Ascending aorta (tissue), 2 donors: Measurements from ENCODE around the gene HES5. TPM values are rescaled to one million over a fixed set of nuclear protein-coding genes. Genes with fewer than 3 reads are reported as not detected.

ENCODE experiments used
- DNase-seq, 2 donors: peaks; one replicate each; pipeline ENCODE4 v3.0.0-alpha.2; 2019; ENCODE audit warnings: low spot score in 2 of 2
- H3K27ac ChIP-seq, 2 donors: fragments of 200-600 bp; sonication (generic); one replicate each; pipeline ENCODE4 v1.5.1; 2016 to 2017; ENCODE audit warnings: mild to moderate bottlenecking in 1 of 2
- H3K27me3 ChIP-seq: fragments of 200-600 bp; sonication (generic); one replicate; pipeline ENCODE4 v1.5.1; 2017
- H3K36me3 ChIP-seq, 2 donors: fragments of 200-600 bp; sonication (generic); one replicate each; pipeline ENCODE4 v1.5.1; 2016
- H3K4me1 ChIP-seq, 2 donors: fragments of 200-600 bp; sonication (generic); one replicate each; pipeline ENCODE4 v1.5.1; 2016 to 2017; ENCODE audit warnings: mild to moderate bottlenecking in 1 of 2
- H3K4me3 ChIP-seq, 2 donors: fragments of 200-600 bp; sonication (generic); one replicate each; pipeline ENCODE4 v1.5.1; 2016 to 2017; ENCODE audit warnings: mild to moderate bottlenecking in 1 of 2
- H3K9me3 ChIP-seq, 2 donors: fragments of 200-600 bp; sonication (generic); one replicate each; pipeline ENCODE4 v1.5.1; 2016
- intact Hi-C: fragments of 100-400 bp; cut with DNase I; formaldehyde crosslinking; loops from one replicate; pipeline ENCODE4 v1.15.1; 2023
- total RNA-seq: library from RNA; depleted of rRNA; stranded (reverse); fragments of >200 nt; gene quantifications from one replicate; pipeline ENCODE4 v1.1.0, GENCODE V29; 2016
- TF ChIP-seq, protein P1 (sequence below), 3 experiments: fragments of 200-600 bp in 2 of 3; fragments of 450-650 bp in 1 of 3; sonication (generic) in 2 of 3; IDR thresholded peaks; one replicate each; pipeline ENCODE4 v1.5.1; 2016 to 2019; ENCODE audit warnings: antibody characterized with exemption in 3 of 3, mild to moderate bottlenecking in 1 of 3, moderate library complexity in 1 of 3

Gene HES5
- total RNA-seq, 1 donor from 2014 or later, result not detected

- peaks cover 30% of the 10 kb centered on the region in 2 donors for H3K36me3 ChIP-seq
- DNase-seq, result no peak
- H3K4me1 ChIP-seq, result no peaks in the 10 kb centered on the region
- TF ChIP-seq, protein P1, sequence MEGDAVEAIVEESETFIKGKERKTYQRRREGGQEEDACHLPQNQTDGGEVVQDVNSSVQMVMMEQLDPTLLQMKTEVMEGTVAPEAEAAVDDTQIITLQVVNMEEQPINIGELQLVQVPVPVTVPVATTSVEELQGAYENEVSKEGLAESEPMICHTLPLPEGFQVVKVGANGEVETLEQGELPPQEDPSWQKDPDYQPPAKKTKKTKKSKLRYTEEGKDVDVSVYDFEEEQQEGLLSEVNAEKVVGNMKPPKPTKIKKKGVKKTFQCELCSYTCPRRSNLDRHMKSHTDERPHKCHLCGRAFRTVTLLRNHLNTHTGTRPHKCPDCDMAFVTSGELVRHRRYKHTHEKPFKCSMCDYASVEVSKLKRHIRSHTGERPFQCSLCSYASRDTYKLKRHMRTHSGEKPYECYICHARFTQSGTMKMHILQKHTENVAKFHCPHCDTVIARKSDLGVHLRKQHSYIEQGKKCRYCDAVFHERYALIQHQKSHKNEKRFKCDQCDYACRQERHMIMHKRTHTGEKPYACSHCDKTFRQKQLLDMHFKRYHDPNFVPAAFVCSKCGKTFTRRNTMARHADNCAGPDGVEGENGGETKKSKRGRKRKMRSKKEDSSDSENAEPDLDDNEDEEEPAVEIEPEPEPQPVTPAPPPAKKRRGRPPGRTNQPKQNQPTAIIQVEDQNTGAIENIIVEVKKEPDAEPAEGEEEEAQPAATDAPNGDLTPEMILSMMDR (IDR thresholded peaks at IDR 0.05), result no peak
- intact Hi-C loops, result no loop called here
- H3K27ac ChIP-seq, result no peak overlapping the region
- H3K4me3 ChIP-seq, result no peak overlapping the region
- H3K27me3 ChIP-seq, result peaks cover 9% of the 10 kb centered on the region
- no peaks in the 10 kb centered on the region for H3K9me3 ChIP-seq
Measured at GRCh38 chr1:2505461-2505994, 24.5 kb downstream of the HES5 start.

DNA sequence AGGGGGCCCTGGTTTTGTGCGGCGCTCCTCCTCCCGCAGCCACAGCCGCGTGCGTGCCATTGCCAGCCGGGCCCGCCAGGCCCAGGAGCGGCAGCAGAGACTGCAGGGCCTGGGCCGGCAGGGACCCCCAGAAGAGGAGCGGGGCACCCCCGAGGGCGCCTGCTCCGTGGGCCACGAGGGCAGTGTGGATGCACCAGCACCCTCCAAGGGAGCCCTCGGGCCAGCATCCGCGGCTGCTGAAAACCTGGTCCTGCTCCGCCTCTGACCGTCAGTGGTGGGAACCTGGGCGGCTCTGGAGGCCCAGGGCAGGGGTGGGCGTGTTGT lies 25.2 kb downstream of the HES5 start:
- H3K4me1 ChIP-seq, result no peaks in the 10 kb centered on the region
- H3K4me3 ChIP-seq, result no peak overlapping the region
- H3K27me3 ChIP-seq, result peaks cover 9% of the 10 kb centered on the region
- no peaks in the 10 kb centered on the region for H3K9me3 ChIP-seq
- TF ChIP-seq, protein P1 (IDR thresholded peaks at IDR 0.05), result no peak
- no peak overlapping the region for H3K27ac ChIP-seq
- no peak for DNase-seq
- H3K36me3 ChIP-seq, result peaks cover 24% of the 10 kb centered on the region in 2 donors
- intact Hi-C loops, result no loop called here

- Histone ChIP-seq H3K27me3 (peaks cover 9% of the 10 kb centered on the region), H3K4me1 (no peaks in the 10 kb centered on the region), H3K4me3 (no peak overlapping the region), H3K36me3 (peaks cover 19% of the 10 kb centered on the region in 2 donors), H3K9me3 (no peaks in the 10 kb centered on the region), H3K27ac (no peak overlapping the region)
- TF ChIP-seq, protein P1 (IDR thresholded peaks at IDR 0.05), result no peak
- no peak for DNase-seq
- intact Hi-C loops, result no loop called here
Measured at GRCh38 chr1:2504225-2504948, 25.7 kb downstream of the HES5 start.

- H3K27me3 ChIP-seq, result peaks cover 9% of the 10 kb centered on the region
Measured at GRCh38 chr1:2503554-2504224, 26.4 kb downstream of the HES5 start.

DNA sequence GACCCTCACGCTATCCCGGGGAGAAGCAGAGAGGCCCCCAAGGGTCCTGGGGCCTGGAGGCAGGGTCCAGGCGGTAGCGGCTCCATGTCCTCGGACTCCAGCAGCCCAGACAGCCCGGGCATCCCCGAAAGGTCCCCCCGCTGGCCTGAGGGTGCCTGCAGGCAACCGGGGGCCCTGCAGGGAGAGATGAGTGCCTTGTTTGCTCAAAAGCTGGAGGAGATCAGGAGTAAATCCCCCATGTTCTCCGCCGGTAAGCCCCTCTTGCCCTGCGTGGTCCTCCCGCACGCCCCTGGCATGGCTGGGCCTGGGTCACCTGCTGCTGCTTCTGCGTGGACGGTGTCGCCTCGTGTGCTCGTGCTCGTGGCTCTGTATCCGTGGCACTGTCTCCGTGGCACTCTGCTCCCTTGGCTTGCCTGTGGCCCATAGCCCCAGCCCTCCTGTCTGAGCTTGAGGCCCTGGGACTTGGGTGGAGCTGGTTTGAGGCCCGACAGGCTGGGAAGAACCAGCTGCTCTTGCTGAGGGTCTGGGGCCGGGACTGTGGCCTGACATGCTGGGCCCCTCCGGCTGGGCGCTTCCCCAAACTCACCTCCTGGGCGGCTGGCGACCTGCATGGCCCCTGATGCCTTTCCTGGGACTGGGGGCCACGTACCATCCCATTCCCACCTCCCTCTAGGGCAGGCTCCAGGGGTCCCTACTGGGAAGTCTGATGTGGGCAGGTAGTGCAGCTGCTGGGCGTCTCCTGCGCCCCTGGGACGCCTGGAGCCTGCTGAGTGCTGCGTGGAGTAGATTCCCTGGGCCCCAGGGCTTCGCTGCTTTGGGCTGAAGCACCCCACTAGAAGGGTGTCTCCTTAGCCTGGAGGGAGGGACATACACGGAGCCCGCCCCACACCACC lies 27.2 kb downstream of the HES5 start:
- no peaks in the 10 kb centered on the region for H3K4me1 ChIP-seq
- intact Hi-C loops, result no loop called here
- no peak overlapping the region for H3K27ac ChIP-seq
- peaks cover 4 to 6% of the 10 kb centered on the region in 2 donors for H3K36me3 ChIP-seq
- H3K9me3 ChIP-seq, result no peaks in the 10 kb centered on the region
- H3K4me3 ChIP-seq, result no peak overlapping the region
- H3K27me3 ChIP-seq, result peaks cover 9% of the 10 kb centered on the region
- no peak for DNase-seq
- TF ChIP-seq, protein P1 (IDR thresholded peaks at IDR 0.05), result no peak

More at GRCh38 chr1:2503554-2504224, 26.4 kb downstream of the HES5 start:
- Histone ChIP-seq H3K9me3 (no peaks in the 10 kb centered on the region), H3K4me1 (no peaks in the 10 kb centered on the region), H3K27ac (no peak overlapping the region), H3K36me3 (peaks cover 12 to 13% of the 10 kb centered on the region in 2 donors), H3K4me3 (no peak overlapping the region)
- TF ChIP-seq, protein P1 (IDR thresholded peaks at IDR 0.05), result no peak
- intact Hi-C loops, result no loop called here
- no peak for DNase-seq
